ENCODE data around the gene RIC3.

RIC3 gene

DNA sequence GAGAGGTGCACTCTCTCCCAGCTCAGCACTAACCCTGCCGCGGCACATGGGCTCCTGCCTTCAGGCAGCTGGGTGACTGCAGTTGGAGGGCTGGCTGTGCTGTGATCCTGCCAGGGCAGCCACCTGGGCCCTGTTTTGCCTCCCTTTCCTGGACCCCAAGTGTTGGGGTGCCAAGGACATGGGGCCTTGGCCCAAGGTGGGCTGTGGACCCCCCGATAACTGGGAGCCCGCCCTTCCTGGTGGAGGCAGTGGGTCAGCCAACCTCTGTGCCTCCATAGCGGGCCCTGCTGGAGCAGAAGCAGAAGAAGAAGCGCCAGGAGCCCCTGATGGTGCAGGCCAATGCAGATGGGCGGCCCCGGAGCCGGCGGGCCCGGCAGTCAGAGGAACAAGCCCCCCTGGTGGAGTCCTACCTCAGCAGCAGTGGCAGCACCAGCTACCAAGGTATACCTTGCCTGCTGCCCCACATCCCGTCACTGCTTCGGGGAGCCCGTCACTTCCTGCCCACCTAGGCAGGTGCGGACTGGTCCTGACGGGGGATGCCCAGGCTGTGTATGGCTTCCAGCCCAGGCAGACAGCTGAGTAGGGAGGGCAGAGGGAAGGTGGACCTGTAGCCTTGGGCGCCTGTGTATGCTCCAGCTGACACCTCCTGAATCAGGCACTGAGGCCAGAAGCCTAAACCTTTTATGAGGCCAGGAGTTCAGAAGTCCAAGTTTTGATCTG, 78.9 kb downstream of the RIC3 start:
- DNase-seq (ENCODE audit: low read depth in 2 of 2, low spot score in 1 of 2), result no peak

DNA sequence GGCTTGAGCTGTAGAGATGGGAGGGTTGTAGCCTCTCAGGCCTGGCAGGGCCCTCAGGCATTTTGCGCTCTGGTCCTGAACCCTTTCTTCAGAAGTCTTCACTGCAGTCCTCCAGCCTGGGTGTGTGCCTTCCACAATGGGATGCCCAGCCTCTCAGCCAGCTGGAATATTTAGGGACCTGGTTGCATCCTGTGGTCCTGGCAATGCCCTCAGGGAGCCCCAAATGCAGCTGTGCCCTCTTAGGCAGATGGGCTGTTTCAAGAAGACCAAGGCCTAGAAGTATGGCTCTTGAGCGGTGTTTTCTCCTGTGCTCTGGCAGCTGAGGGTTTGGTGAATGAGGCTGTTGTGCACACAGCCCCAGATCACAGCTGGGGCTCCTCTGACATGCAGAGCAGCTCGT, 81.1 kb downstream of the RIC3 start:
- no peak for DNase-seq (ENCODE audit: low read depth in 2 of 2, low spot score in 1 of 2)

DNA sequence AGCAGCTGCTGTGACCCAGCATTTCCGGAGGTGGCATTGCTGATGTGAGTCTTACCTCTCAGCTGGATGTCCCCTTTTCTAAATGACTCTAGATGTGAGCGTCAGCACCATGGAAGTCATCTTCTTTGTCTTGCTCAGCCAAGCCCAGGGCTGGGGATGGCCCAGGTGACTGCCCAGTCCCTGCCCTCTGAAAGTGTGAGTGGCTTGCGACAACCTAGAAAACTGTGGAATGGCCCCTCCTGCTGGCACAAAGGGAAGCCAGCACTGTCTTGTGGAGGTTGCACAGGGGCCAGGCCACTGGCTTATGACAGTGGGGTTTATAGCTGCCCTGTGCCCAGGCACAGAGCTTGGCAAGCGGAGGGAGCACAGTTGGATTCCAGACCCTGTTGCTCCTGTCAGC, 81.6 kb downstream of the RIC3 start:
- no peak for DNase-seq (ENCODE audit: low read depth in 2 of 2, low spot score in 1 of 2)

DNA sequence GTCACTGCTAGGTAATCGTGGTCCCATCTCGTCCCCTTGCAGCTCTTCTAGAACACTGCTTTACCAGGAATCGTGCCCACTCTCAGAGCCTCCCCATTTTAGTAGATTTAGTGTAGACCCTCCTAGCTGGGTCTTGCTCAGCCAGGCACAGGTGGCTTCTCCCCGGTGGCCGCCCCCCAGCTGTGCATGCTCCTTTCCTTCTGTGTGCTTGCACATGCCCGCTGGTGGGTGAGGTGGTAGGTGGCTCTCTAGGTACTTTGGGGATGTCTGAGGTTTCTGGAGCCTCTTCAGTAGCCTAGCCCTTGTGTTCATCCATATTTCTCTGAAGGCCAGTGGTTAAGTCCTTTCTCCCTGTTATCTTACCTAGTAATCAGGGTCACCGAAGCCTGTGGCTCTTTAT, 82.3 kb downstream of the RIC3 start:
- no peak for DNase-seq (ENCODE audit: low read depth in 2 of 2, low spot score in 1 of 2)

DNA sequence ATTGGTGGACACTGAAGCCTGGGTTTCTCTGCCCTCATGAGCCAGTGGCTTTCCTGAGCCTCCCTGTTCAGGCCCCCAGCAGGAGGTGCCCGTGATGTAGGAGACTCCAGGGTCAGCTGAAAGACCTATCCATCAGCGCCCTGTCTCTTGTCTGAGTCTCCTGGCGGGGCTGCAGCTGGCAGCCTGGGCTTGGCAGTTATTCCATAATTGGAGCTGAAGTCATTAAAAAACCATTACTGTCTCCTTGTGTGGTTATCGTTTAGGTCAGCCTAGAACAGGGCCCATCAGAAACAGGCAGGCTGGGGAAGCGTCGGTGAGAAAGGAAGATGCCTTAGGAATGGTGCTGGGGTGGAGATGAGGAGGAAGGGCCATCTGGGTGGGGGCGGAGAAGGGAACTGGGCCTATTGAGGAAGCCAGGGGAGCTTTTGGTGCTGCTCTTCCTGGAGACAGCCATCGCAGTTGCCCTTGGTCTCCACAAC, 82.8 kb downstream of the RIC3 start:
- DNase-seq (ENCODE audit: low read depth in 2 of 2, low spot score in 1 of 2), result no peak

DNA sequence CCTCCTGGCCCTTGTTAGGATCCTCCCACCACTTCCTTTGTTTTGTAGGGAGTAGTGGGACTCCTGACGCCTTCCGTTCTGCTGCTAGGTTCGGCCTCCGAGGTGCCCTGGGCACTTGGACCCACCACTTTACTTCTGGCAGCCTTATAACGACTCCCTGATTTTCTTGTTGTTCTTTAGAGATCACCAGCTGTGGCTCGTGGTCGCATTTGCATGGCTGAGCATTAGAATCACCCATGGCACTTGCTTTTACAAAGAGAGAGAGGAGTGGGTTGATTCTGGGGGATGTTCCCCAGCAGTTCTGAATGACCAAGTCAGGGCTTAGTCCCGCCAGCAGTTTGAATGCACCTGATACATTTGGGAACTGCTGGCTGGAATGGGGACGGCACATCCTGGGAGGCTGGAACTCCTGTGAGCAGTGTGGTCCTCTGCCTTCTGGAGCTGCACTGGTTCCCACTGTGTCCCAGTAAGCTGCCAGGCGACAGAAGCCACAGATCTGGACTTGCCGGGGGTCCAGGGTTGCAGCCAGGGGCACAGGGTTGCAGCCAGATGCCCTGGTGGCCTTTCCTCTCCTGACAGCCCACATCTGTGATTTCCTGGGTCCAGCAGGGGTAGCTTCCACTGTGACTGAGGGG, 83.7 kb downstream of the RIC3 start:
- DNase-seq (ENCODE audit: low read depth in 2 of 2, low spot score in 1 of 2), result no peak

DNA sequence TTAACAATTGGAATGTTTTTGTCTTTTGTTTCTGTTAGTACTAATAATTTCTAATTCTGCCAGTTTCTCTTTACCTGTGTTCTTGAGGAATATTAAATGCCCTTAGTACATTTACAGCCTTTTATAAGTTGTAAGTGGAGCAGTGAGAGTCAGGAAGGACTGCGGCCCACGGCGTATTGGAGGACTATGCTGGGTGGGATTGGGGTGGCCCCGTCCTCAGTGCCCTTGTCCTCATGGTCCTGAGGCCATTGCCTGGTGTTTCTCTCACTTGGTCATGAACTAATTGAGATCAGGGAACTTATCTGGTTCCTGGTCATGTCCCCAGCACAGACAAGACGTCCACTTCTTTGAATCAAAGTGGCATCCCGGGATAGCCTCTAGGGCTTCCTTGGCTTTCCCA, 84.5 kb downstream of the RIC3 start:
- no peak for DNase-seq (ENCODE audit: low read depth in 2 of 2, low spot score in 1 of 2)

DNA sequence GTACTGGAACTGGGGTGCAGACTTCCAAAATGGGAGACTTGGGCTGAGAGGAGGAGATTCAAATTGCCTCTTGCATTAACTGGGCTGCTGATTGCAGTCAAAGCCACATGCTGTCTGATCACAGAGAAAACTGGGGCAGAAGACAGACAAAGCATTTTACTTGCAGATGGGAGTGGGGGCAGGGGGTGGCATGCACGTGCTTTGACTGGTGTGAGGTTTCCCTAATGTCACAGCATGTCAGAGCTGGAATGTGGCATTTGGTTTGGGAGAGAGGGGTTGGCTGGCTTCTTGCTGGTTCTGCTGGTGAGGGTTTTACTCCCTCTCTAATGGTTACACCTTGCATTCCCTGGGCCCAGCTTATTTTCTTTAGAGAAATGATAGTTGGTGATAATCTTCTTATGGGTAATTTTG, 84.9 kb downstream of the RIC3 start:
- no peak for DNase-seq (ENCODE audit: low read depth in 2 of 2, low spot score in 1 of 2)

DNA sequence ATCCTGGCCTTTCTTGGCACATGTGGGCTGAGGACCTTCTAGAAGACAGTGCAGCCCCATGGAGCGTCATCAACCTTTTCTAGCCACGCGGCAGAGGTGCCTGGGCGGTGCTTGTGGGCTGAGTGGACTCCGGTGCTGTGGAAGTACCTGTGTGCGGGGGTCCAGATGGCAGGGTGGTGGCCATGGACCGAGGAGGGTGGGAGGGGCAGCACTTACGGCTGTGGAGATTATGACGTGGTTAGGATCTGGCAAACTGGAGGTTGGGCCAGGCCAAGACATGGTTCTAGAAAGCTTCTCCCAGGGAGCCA, 85.8 kb downstream of the RIC3 start:
- DNase-seq (ENCODE audit: low read depth in 2 of 2, low spot score in 1 of 2), result no peak

DNA sequence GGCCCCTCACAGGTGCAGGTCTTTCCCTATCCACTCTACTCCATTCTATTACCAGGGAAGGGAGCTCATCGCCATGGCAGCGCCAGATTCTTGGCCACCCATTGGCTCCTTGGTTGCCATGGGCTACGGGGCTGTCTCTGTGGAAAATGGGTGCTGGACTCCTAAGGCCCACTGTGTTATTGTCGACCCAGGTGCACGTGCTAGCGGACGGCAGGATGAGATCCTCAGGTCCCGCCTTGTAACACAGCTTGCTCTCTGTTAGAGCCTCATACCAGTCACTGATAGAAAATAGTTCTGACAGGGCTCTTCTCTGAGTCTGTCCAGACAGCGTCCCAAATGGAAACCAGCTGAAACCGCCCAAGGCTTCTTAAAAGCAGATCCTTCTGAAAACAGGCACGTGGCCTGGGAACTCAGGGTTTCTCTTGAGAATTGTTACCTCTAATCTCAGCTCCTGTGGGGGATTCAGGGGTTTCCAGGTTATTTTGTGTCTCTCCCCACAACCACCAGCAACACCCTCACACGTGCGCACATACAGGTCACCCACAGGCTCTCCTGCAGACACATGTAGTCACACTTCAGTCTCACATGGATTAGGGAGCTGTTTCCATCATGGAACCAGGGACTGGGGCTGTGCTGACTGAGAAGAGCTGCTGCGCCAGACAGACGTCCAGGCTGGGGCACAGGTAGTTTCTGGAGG, 86.3 kb downstream of the RIC3 start:
- DNase-seq (ENCODE audit: low read depth in 2 of 2, low spot score in 1 of 2), result no peak

DNA sequence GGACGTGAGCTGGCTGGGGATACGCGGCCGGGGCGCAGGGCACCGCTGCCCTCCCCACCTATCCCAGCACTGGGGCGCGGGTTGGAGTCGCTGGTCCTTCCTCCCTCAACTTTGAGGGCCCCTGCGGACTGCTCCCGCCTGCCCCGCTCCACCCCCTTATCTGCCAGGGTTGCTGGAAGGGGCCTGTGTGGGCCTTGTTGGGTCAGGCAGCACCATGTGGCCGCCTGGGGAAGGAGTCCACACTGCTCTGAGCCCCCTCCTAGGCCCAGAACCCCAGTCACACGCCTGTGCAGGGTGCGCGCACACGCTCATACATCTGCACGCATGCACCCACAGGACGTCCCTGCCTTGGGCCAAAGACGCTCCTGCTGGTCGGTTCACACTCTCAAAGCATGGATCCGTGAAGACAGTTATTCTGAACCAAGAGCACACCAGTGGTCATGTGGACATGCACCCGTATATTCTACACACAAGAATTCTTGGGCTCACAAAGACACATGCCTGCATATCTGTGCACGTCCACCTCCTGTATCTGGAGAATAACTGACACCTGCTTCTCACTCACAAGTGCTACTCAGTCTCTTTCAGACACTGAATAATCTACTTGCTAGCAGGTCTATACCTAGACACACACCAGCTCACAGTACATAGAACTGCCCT, 87.1 kb downstream of the RIC3 start:
- no peak for DNase-seq (ENCODE audit: low read depth in 2 of 2, low spot score in 1 of 2)

DNA sequence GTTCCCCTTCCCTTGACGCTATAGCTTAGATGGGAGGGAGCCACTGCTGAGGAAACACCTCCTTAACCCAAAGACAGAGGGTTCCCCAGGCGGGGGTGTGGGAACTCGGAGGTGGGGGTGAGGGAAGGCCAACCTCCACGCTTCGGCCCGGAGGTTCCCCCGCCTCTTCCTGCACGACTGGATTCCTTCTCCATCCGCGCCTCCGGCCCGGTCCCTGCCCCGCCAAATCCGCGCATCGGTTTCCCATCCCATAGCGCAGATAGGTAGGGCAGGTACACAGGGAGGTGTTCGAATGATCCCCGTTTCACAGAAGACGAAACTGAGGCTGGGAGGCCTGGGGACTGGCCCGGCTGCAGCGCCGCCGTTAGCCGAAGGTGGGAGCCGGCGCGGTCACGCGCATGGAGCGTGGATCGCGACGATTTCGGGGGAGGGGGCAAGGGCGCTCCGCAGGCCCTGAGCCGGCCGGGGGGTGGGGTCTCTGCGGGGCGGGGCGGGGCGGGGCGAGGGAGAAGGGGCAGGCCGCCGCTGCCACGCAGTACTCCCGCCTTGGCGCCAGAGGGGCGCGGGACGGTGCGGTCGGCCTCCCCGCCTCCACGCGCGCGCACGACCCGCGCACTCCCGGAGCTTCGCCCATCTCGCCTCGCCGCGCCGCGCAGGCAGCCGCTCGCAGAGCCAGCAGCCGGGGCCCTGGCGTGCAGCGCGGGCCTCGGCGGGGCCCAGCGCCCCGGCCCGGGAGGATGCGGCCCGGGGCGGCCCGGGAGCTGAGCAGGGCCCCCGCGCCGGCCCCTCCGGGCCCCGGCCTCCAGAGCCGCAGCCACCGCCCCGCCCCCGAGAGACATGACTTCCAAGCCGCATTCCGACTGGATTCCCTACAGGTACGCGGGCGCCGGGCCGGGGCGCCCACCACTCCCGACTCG, 87.9 kb downstream of the RIC3 start, which contains the start of gene TUB:
TUB (plus strand) TSS at position 538 of the 917 bp plus-strand sequence; CDS start at position 838, 300 bp downstream.
- no peak for DNase-seq (ENCODE audit: low read depth in 2 of 2, low spot score in 1 of 2)

DNA sequence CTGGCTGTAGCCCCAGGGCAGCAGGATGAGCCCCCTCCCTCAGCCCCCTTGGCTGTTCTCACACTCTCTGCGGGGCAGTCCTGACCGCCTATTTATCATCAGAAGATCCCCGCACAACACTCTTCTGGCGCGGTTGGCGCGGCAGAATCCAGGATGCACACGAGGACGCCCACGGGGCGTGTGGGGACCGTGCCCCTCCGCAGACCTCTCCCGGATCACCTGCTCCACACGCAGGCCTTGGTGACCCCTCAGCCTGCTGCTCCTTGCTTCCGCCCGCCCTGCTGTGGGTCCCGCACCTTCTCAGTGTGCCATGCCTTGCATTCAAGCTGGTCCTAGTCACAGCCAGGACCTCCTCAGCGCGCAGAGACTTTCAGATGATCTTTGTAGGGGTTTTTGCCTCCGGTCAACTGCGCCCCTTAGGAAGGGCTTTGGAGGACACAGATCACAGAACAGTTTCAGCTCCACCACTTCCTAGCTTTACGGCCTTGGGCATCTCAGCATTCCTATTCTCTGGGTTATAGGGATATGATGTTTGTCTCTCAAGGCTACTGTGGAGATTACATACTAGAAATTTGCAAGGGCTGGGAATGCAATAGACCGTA, 88.7 kb downstream of the RIC3 start:
- no peak for DNase-seq (ENCODE audit: low read depth in 2 of 2, low spot score in 1 of 2)

DNA sequence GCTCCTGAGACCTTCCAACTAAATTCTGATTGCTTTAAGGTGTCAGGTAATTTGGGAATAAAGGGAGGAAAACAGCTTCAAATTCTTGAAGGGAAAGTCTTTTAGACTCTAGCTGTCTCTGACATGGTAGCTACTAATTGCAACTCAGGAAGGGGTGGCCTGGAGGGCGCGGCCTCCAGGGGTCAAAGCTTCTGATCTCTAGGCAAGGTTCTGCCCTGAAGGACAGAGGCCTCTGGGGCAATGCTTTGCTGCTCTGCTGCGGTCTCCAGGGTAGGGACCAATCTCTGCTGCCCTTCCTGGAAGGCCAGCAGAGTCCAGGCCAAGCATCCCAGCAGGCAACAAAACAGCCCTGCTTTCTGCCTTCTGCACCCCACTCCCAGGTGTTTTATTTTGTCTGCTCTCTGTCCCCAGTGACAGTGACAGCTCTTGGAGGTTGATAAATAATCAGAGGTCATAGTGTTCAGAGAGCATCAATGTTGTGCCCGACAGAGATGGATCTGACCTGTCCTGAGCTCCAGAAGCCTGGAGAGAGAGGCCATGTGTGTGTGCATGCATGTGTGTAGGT, 89.6 kb downstream of the RIC3 start:
- DNase-seq (ENCODE audit: low read depth in 2 of 2, low spot score in 1 of 2), result no peak

DNA sequence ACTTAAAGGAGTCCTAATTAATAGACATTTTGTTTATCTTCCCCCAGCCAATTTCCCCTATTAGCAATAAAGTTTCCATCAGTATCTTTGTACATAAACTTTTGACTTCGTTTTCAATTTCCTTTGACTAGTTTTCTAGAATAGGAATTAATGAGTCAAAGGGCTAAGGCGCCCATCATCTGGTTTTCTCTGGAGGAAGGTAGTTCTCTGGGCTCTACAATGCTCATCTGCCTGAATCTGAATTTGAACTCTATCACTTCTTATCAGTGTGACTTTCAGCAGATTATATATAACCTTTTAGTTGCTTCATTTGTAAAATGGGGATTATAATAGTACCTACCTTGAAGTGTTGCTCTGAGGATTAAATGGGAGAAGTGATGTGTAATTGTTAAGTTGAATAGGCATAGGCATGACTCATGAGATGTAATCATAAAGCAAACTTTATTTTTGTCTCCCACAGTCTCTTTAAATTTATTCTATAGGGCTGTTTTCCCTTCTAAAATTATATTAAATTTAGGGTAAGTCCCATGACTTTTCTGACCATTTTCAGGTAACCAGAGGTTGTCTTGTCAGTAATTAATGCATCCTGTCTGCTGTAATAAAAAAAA, 93.6 kb downstream of the RIC3 start:
- no peak for DNase-seq (ENCODE audit: low read depth in 2 of 2, low spot score in 1 of 2)

DNA sequence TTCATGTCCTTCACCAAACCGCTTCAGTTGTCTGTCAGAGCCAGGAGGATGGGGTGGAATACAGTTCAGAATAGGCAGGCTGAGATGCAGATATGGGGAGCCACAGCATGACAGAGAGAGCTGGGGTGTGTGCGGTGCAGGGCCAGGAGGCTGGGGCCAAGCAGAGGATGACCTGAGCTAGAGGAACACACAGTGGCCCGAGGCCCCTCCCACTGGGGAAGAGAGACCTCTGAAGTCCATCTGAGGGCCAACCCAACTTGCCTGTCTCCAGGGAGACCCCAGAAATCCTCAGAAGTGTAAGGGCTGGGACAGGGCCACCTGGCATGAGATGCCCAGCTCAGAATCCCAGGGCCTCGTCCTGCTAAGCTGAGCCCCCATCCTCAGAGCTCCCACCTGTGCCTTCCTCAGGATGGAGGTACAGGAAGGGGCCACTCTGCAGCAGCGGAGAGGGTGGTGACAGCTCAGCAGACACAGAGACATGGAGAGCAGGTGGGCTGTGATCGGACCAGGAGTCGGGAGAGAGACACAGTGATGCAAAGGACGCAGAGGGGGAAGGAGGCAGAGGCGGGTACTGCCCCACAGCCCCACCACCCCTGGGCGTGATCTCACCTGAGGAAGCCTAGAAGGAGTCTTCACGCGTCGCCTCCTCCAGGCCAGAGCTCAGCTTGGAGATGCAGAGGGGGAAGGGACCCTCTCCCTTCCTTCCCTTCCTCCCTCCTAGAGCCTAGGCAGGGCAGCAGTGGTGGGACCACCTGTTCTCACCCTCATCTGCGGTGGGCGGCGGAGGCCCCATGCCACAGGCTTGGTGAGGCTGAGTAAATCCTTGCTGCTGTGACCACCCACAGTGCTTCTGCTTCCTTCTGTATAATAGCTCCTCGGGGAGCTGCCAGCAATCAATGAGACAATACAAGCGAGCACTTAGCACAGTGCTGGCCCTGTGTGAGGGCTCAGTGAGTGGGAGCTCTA, 96.9 kb downstream of the RIC3 start:
- no peak for DNase-seq (ENCODE audit: low read depth in 2 of 2, low spot score in 1 of 2)

DNA sequence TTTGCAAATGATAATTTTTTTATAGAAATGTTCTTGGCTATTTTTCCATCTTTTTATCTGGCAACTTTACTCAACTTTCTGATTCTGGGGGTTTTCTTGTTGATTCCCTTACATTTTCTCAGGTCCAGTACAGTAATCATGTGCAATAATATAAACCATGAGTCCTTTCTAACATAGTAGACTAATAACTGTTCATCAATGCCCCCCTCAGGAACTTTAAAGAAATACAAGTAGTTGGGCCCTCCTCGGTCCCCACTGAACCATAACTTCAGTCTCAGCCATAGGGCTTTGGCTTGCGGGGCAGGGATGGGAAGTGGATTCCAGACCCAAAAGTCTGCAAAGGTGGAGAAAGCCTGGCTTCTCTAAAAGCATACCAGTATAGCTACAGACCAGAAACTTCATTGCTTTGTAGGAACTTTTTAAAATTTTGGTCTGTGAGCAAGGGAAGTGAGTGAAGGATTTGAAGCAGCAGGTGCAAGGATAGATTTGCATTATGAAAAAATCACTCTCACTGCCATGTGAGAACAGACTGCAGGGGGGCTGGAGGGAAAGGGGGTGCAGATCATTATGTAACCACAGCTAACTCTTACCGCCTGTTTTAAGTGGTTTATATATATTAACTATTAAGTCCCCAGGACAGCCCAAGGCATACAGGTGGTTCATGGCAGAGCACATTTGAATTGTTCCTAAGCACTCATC, 98.3 kb downstream of the RIC3 start:
- DNase-seq (ENCODE audit: low read depth in 2 of 2, low spot score in 1 of 2), result no peak

DNA sequence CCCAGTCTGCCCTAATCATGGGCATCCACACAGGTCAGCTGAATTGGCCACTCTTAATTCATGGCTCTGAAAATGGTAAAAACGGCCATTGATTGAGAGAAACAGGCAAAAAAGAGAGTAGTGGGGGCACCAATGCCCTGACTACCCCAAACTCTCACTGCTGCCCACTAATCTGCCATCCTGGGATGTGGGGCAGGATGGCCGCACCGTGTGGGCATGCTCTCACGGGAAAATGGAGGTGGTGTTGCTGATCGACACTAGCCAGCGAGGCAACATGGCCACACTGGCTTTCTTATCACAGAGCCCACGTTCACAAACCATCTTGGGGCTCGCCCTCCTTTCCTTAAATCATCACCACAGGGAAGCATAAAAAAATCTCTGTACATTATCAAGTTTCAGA, 99.1 kb downstream of the RIC3 start:
- no peak for DNase-seq (ENCODE audit: low read depth in 2 of 2, low spot score in 1 of 2)
